Motor neuron (in vitro differentiated cells): Measurements from ENCODE around the gene CHID1. TPM values are rescaled to one million over a fixed set of nuclear protein-coding genes. Genes with fewer than 3 reads are reported as not detected.

Experiments used
- ATAC-seq, 8 experiments: fragments of 200-7000 bp; cut with Tn5 transposase; replicated peaks in 6 of 8; 2 replicates each; pipeline ENCODE4 v1.8.0; 2021; ENCODE audit warnings: mild to moderate bottlenecking in 8 of 8, moderate library complexity in 8 of 8
- H3K27ac ChIP-seq, 2 donors: fragments of 250-450 bp; sonication (Bioruptor Pico); 2 replicates each; pipeline ENCODE4 v1.9.0; 2021; ENCODE audit warnings: antibody characterized with exemption in 2 of 2, mild to moderate bottlenecking in 2 of 2, moderate library complexity in 1 of 2
- H3K4me1 ChIP-seq, 2 donors: fragments of 250-450 bp; sonication (Bioruptor Pico); replicated peaks in 1 of 2; 2 replicates each; pipeline ENCODE4 v1.6.1; 2021; ENCODE audit warnings: antibody characterized with exemption in 2 of 2, mild to moderate bottlenecking in 2 of 2, moderate library complexity in 1 of 2
- H3K4me3 ChIP-seq, 5 donors: fragments of 250-450 bp; sonication (Bioruptor Pico); 2 replicates each; pipeline ENCODE4 v1.9.0; 2021; ENCODE audit warnings: antibody characterized with exemption in 5 of 5, mild to moderate bottlenecking in 5 of 5, moderate library complexity in 4 of 5
- WGBS, 10 experiments: fragments of 450-650 bp; shearing (Covaris generic); methylation state at CpG; one replicate each; pipeline ENCODE4 v1.0.0; 2022; 5-methylcytosine and 5-hydroxymethylcytosine counted together
- in situ Hi-C, 9 experiments: fragments of 400-800 bp; cut with MboI; loops; one replicate each; pipeline ENCODE4 v1.15.0; 2021; ENCODE audit warnings: low sequenced_read_pairs in 9 of 9, low pct_unique_long_range_greater_than_20kb in 2 of 9; ENCODE audit not compliant: unreplicated experiment in 9 of 9
- total RNA-seq, 8 experiments: library from RNA; unstranded; fragments of 300-600 nt; gene quantifications; 2 replicates each; pipeline versions ENCODE4 v1.2.3 to v1.2.4, GENCODE V29; 2022

The CHID1 gene
- total RNA-seq, 8 experiments from 2014 or later: 48.5 to 96.3 (median 66.8) TPM

GRCh38 chr11:852762-853161 is 57.8 kb downstream of the CHID1 start:
- no peak for ATAC-seq
- no peak overlapping the region for H3K27ac ChIP-seq
- H3K4me3 ChIP-seq: no peak overlapping the region
- peaks cover 80 to 82% of the 10 kb centered on the region in 2 donors for H3K4me1 ChIP-seq
- WGBS, 10 experiments: 70 to 74% methylated on average over 2 to 7 of the region's 15 CpGs; no CpG with 5 or more reads in 8 of the 10 experiments
- in situ Hi-C loops: no loop called here

GRCh38 chr11:850775-851763 is 59.5 kb downstream of the CHID1 start:
- ATAC-seq: peak; percentile 1 to 40 (median 11)
- in situ Hi-C loops: no loop called here
- 0 to 90% (median 73%) methylated on average over 1 to 7 of the region's 28 CpGs; no CpG with 5 or more reads in 6 of the 10 experiments for WGBS, 10 experiments
- Histone ChIP-seq H3K27ac (no peak overlapping the region), H3K4me1 (peaks cover 65 to 69% of the 10 kb centered on the region in 2 donors), H3K4me3 (peak overlapping the region; percentile 55 to 92 (median 74))

GRCh38 chr11:849951-850774 is 60.4 kb downstream of the CHID1 start:
- peak in 7 of 8 experiments; percentile 5 to 48 (median 38) for ATAC-seq
- Histone ChIP-seq H3K4me3 (peak overlapping the region; percentile 55 to 92 (median 74)), H3K27ac (peak overlapping the region; percentile 36 to 47), H3K4me1 (peaks cover 59 to 68% of the 10 kb centered on the region in 2 donors)
- in situ Hi-C loops: no loop called here
- 0 to 40% (median 40%) methylated on average over 1 to 3 of the region's 97 CpGs; no CpG with 5 or more reads in 7 of the 10 experiments for WGBS, 10 experiments

- peak in 6 of 8 experiments; percentile 18 to 79 (median 68) for ATAC-seq
- Histone ChIP-seq H3K4me1 (peaks cover 59 to 68% of the 10 kb centered on the region in 2 donors), H3K4me3 (peak overlapping the region; percentile 55 to 92 (median 74)), H3K27ac (peak overlapping the region; percentile 47 to 53)
- 5 to 60% methylated on average over 1 to 8 of the region's 71 CpGs; no CpG with 5 or more reads in 8 of the 10 experiments for WGBS, 10 experiments
- in situ Hi-C loops: no loop called here
Measured at GRCh38 chr11:849104-849824, 61.3 kb downstream of the CHID1 start.

GRCh38 chr11:848380-848931 is 62.2 kb downstream of the CHID1 start:
- ATAC-seq: no peak
- WGBS, 10 experiments: 40% methylated on average over 2 of the region's 14 CpGs; no CpG with 5 or more reads in 9 of the 10 experiments
- Histone ChIP-seq H3K4me3 (peak overlapping the region in 2 of 5 donors; percentile 74 to 88), H3K27ac (peak overlapping the region in 1 of 2 donors; percentile 47), H3K4me1 (peaks cover 61 to 66% of the 10 kb centered on the region in 2 donors)
- in situ Hi-C loops: no loop called here

- WGBS, 10 experiments: 72 to 97% methylated on average over 5 to 6 of the region's 18 CpGs; no CpG with 5 or more reads in 8 of the 10 experiments
- H3K4me1 ChIP-seq: peaks cover 58 to 61% of the 10 kb centered on the region in 2 donors
- no peak for ATAC-seq
Measured at GRCh38 chr11:847876-848275, 62.7 kb downstream of the CHID1 start.

GRCh38 chr11:846496-847098 is 64.0 kb downstream of the CHID1 start:
- in situ Hi-C loops: no loop called here
- Histone ChIP-seq H3K27ac (no peak overlapping the region), H3K4me1 (peaks cover 46 to 49% of the 10 kb centered on the region in 2 donors), H3K4me3 (no peak overlapping the region)
- no peak for ATAC-seq
- 33 to 100% (median 91%) methylated on average over 1 to 4 of the region's 11 CpGs; no CpG with 5 or more reads in 2 of the 10 experiments for WGBS, 10 experiments

More at GRCh38 chr11:847876-848275, 62.7 kb downstream of the CHID1 start:
- in situ Hi-C loops: no loop called here
- Histone ChIP-seq H3K4me3 (no peak overlapping the region), H3K27ac (no peak overlapping the region)

GRCh38 chr11:845872-846495 is 64.6 kb downstream of the CHID1 start:
- in situ Hi-C loops: no loop called here
- H3K27ac ChIP-seq: no peak overlapping the region
- H3K4me1 ChIP-seq: peaks cover 46 to 49% of the 10 kb centered on the region in 2 donors
- ATAC-seq: peak in 1 of 8 experiments; percentile 0
- 48 to 80% (median 61%) methylated on average over 1 to 3 of the region's 8 CpGs; no CpG with 5 or more reads in 6 of the 10 experiments for WGBS, 10 experiments
- H3K4me3 ChIP-seq: no peak overlapping the region

GRCh38 chr11:844693-845644 is 65.6 kb downstream of the CHID1 start:
- in situ Hi-C loops: no loop called here
- WGBS, 10 experiments: 20 to 49% methylated on average over 1 to 6 of the region's 31 CpGs; no CpG with 5 or more reads in 8 of the 10 experiments
- peak; percentile 15 to 56 (median 28) for ATAC-seq
- peaks cover 43 to 47% of the 10 kb centered on the region in 2 donors for H3K4me1 ChIP-seq
- H3K4me3 ChIP-seq: no peak overlapping the region
- no peak overlapping the region for H3K27ac ChIP-seq

GRCh38 chr11:843818-844692 is 66.6 kb downstream of the CHID1 start:
- Histone ChIP-seq H3K27ac (no peak overlapping the region), H3K4me1 (peaks cover 42 to 44% of the 10 kb centered on the region in 2 donors), H3K4me3 (peak overlapping the region; percentile 90 to 100 (median 96))
- in situ Hi-C loops: no loop called here
- ATAC-seq: peak; percentile 3 to 69 (median 20)
- WGBS, 10 experiments: 12% methylated on average over 3 of the region's 25 CpGs; no CpG with 5 or more reads in 9 of the 10 experiments
